PC-3 (cell line): ENCODE measurements around the gene FAM209B. TPM values are rescaled to one million over a fixed set of nuclear protein-coding genes. Genes with fewer than 3 reads are reported as not detected.

ENCODE experiments used
- ATAC-seq: fragments of 200-7000 bp; cut with Tn5 transposase; 2 replicates; pipeline ENCODE4 v1.9.1; 2020; ENCODE audit warnings: mild to moderate bottlenecking, moderate library complexity
- BruUV-seq: library from RNA; stranded (reverse); fragments of 400-500 nt; replicated peaks from 2 replicates; lab custom pipeline; 2021; lab: Mats Ljungman, UMichigan
- CTCF ChIA-PET: fragments of 300-600 bp; sonication (Branson Sonifier 250); formaldehyde crosslinking; loops from one replicate; lab custom pipeline; 2022; ENCODE audit warnings: antibody characterized with exemption; lab: Charles Lee
- POLR2A ChIA-PET: fragments of 300-600 bp; sonication (Branson Sonifier 250); formaldehyde crosslinking; loops from one replicate; lab custom pipeline; 2022; ENCODE audit warnings: antibody characterized with exemption; ENCODE audit not compliant: unreplicated experiment; lab: Charles Lee
- DNase-seq: peaks from one replicate; pipeline ENCODE4 v3.0.0-alpha.2; 2015
- H2AFZ ChIP-seq: fragments of 300-600 bp; sonication (generic); 2 replicates; pipeline ENCODE4 v1.6.0; 2016; ENCODE audit warnings: antibody characterized with exemption, low read length
- H3F3A ChIP-seq: fragments of 300-600 bp; sonication (generic); one replicate; pipeline ENCODE4 v1.6.0; 2017; ENCODE audit warnings: antibody characterized with exemption, low read length, control low read depth, mild to moderate bottlenecking; ENCODE audit not compliant: unreplicated experiment
- H3K27ac ChIP-seq: fragments of 300-600 bp; sonication (generic); 2 replicates; pipeline ENCODE4 v1.5.1; 2016; ENCODE audit warnings: mild to moderate bottlenecking, low read length
- H3K27me3 ChIP-seq: fragments of 300-600 bp; sonication (generic); 2 replicates; pipeline ENCODE4 v1.6.1; 2016; ENCODE audit warnings: low read length, mixed read lengths
- H3K36me3 ChIP-seq: fragments of 300-600 bp; sonication (generic); 2 replicates; pipeline ENCODE4 v1.6.1; 2016; ENCODE audit warnings: low read depth, mixed run types, low read length, mixed read lengths
- H3K4me1 ChIP-seq: fragments of 300-600 bp; sonication (generic); 2 replicates; pipeline ENCODE4 v1.5.1; 2016; ENCODE audit warnings: low read length; ENCODE audit not compliant: insufficient read depth
- H3K4me2 ChIP-seq: fragments of 300-600 bp; sonication (generic); 2 replicates; pipeline ENCODE4 v1.6.0; 2016; ENCODE audit warnings: low read length
- H3K4me3 ChIP-seq: fragments of 300-600 bp; sonication (generic); 2 replicates; pipeline ENCODE4 v1.5.1; 2016; ENCODE audit warnings: mild to moderate bottlenecking, low read length, mixed read lengths
- H3K79me2 ChIP-seq: fragments of 300-600 bp; sonication (generic); 2 replicates; pipeline ENCODE4 v1.6.1; 2017; ENCODE audit warnings: low read length, mixed read lengths
- H3K9ac ChIP-seq: fragments of 300-600 bp; sonication (generic); 2 replicates; pipeline ENCODE4 v1.6.0; 2016; ENCODE audit warnings: mild to moderate bottlenecking, low read length
- H3K9me2 ChIP-seq: fragments of 300-600 bp; sonication (generic); replicated peaks from 2 replicates; pipeline ENCODE4 v1.6.1; 2016; ENCODE audit warnings: mixed run types, low read length, mixed read lengths
- H3K9me3 ChIP-seq: fragments of 300-600 bp; sonication (generic); 2 replicates; pipeline ENCODE4 v1.6.1; 2016; ENCODE audit warnings: low read length, mixed read lengths
- H4K20me1 ChIP-seq: fragments of 300-600 bp; sonication (generic); 2 replicates; pipeline ENCODE4 v1.6.1; 2016; ENCODE audit warnings: low read length, mixed read lengths
- EZH2 ChIP-seq: fragments of 300-600 bp; sonication (generic); IDR thresholded peaks from one replicate; pipeline ENCODE4 v1.6.1; 2017; ENCODE audit warnings: antibody characterized with exemption, mild to moderate bottlenecking, low read length; ENCODE audit not compliant: unreplicated experiment
- EZH2phosphoT487 ChIP-seq: fragments of 300-600 bp; sonication (generic); IDR thresholded peaks from 2 replicates; pipeline ENCODE4 v1.6.1; 2018; ENCODE audit warnings: mild to moderate bottlenecking, antibody characterized with exemption, low read length, borderline replicate concordance
- intact Hi-C: fragments of 100-400 bp; cut with micrococcal nuclease; formaldehyde crosslinking; loops from 2 replicates; pipeline ENCODE4 v1.9.0; 2023
- total RNA-seq: library from RNA; depleted of rRNA; stranded (reverse); fragments of >200 nt; gene quantifications from 2 replicates; pipeline ENCODE4 v1.2.3, GENCODE V29; 2014
- TF ChIP-seq, protein P1 (sequence below): fragments of 300-600 bp; sonication (generic); conservative IDR thresholded peaks from 2 replicates; pipeline ENCODE4 v1.5.1; 2017; ENCODE audit warnings: antibody characterized with exemption, low read depth, mild to moderate bottlenecking, low read length

The FAM209B gene
- total RNA-seq, 1 experiment from 2014 or later: 0.58 TPM

DNA sequence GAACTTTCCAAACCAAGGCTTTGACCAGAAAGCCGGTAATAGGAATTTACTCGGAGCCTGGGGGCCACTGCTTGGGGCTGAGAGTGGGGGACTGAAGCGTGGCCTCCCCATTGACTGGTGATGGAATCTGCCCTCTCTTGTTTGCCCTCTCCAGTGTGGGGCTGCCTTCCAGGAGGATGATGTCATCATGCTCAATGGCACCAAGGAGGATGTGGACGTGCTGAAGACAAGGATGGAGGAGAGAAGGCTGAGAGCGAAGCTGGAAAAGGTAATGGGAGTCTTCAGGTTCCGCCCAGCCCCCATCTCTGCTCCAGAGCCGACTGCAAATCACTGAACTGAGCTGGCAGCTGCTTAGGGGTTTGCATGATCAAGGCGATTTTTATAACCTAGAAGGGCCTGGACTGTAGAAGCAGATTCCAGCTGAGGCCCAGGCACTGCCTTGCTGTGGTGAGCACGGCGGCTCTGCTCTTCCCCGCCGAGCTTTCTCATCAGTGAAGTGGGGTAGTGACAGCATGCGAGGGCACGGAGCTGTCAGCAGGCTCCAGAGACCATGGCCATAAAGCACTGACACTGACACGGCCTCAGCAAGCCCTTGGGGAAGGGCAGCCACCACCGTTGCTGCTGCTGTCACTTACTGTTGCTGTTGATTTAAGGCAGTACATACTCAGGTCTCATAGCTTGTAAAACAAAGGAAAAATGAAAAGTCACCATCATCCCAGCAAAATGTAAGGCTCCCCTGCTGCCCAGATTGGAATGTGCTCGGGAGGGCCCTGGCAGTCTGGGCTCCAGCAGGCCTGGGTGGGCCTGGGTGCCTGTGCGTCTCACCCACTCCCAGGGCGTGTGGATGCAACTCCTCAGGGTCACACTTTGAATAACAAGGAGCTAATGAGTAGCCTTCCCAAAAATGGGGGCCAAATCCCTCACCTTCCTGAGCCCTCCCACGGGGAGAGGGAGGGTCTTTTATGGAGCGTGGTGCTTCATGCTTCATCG is 19.6 kb upstream of the FAM209B start:
- no peaks in the 10 kb centered on the region for H3K9me3 ChIP-seq
- BruUV-seq: no TSS peak
- no peaks in the 10 kb centered on the region for H3K9me2 ChIP-seq
- intact Hi-C loops: no loop called here
- no peak overlapping the region for H3K9ac ChIP-seq
- H3K4me3 ChIP-seq: no peak overlapping the region
- no peak overlapping the region for H3K4me2 ChIP-seq
- no peak overlapping the region for H2AFZ ChIP-seq
- no peaks in the 10 kb centered on the region for H4K20me1 ChIP-seq
- ChIA-PET POLR2A (no interaction called here), CTCF (no interaction called here)
- H3K36me3 ChIP-seq: peaks cover 37% of the 10 kb centered on the region
- H3F3A ChIP-seq: no peaks in the 10 kb centered on the region
- H3K4me1 ChIP-seq: no peaks in the 10 kb centered on the region
- ATAC-seq: no peak
- H3K79me2 ChIP-seq: no peaks in the 10 kb centered on the region
- DNase-seq: no peak
- no peak overlapping the region for H3K27ac ChIP-seq
- no peaks in the 10 kb centered on the region for H3K27me3 ChIP-seq
- TF ChIP-seq EZH2 (no peak), EZH2phosphoT487 (no peak)
- TF ChIP-seq, protein P1, sequence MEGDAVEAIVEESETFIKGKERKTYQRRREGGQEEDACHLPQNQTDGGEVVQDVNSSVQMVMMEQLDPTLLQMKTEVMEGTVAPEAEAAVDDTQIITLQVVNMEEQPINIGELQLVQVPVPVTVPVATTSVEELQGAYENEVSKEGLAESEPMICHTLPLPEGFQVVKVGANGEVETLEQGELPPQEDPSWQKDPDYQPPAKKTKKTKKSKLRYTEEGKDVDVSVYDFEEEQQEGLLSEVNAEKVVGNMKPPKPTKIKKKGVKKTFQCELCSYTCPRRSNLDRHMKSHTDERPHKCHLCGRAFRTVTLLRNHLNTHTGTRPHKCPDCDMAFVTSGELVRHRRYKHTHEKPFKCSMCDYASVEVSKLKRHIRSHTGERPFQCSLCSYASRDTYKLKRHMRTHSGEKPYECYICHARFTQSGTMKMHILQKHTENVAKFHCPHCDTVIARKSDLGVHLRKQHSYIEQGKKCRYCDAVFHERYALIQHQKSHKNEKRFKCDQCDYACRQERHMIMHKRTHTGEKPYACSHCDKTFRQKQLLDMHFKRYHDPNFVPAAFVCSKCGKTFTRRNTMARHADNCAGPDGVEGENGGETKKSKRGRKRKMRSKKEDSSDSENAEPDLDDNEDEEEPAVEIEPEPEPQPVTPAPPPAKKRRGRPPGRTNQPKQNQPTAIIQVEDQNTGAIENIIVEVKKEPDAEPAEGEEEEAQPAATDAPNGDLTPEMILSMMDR: no peak

DNA sequence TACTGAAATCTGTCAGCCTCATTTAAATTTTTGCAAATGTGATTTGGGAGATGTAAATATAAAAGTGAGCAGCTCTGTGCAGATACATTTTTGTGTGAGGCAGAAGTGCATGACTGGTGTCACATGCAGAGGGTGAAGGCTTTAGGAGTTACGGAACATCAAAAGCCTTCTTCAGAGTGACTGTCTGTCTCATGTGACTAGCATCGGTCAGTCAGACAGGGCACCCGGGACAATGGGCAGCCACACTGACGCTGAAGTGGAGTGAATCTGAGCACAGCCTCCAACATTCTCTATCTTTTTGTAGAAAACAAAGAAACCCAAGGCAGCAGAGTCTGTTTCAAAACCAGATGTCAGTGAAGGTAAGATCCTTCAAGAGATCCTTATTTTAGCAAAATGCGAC is 16.4 kb upstream of the FAM209B start:
- Histone ChIP-seq H3K27me3 (no peaks in the 10 kb centered on the region), H3K79me2 (no peaks in the 10 kb centered on the region), H3K4me1 (no peaks in the 10 kb centered on the region), H3K9me2 (no peaks in the 10 kb centered on the region), H3K36me3 (peaks cover 67% of the 10 kb centered on the region), H3K4me2 (no peak overlapping the region), H3K4me3 (no peak overlapping the region), H3K27ac (no peak overlapping the region), H2AFZ (no peak overlapping the region), H3K9ac (no peak overlapping the region), H3F3A (no peaks in the 10 kb centered on the region), H3K9me3 (peaks cover 13% of the 10 kb centered on the region), H4K20me1 (no peaks in the 10 kb centered on the region)
- no TSS peak for BruUV-seq
- TF ChIP-seq, protein P1: no peak
- TF ChIP-seq EZH2 (no peak), EZH2phosphoT487 (no peak)
- no peak for DNase-seq
- ATAC-seq: no peak
- CTCF ChIA-PET: no interaction called here
- intact Hi-C loops: loop anchor here (1.0 kb wide), 1 partner anchor 116 kb away; no protein-coding TSS in a partner anchor
- POLR2A ChIA-PET: no interaction called here

DNA sequence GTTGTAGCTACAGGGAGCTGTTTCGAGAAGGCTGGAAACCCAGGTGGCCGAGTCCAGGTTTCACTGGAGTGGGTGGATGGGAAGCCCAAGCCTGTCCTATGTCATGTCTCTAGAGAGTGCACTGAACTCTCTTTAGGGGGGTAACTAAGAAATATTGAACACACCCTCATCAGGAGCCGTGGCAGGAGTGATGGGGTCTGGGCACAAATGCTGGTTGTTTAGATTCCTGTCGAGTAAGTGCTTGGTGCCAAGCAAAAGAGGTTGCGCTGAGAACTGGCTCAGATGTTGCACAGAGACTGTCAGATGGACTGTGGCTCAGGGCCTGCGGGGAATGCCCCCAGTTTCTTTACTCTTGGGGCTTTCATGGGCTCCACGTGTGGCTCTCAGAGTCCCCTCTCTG is 15.8 kb upstream of the FAM209B start:
- POLR2A ChIA-PET: no interaction called here
- no peak overlapping the region for H3K9ac ChIP-seq
- H3K27ac ChIP-seq: no peak overlapping the region
- CTCF ChIA-PET: no interaction called here
- no peaks in the 10 kb centered on the region for H3K4me1 ChIP-seq
- intact Hi-C loops: no loop called here
- no peaks in the 10 kb centered on the region for H3F3A ChIP-seq
- TF ChIP-seq EZH2phosphoT487 (no peak), EZH2 (no peak)
- TF ChIP-seq, protein P1: no peak
- H3K4me3 ChIP-seq: no peak overlapping the region
- peaks cover 68% of the 10 kb centered on the region for H3K36me3 ChIP-seq
- H3K9me2 ChIP-seq: no peaks in the 10 kb centered on the region
- peaks cover 13% of the 10 kb centered on the region for H3K9me3 ChIP-seq
- ATAC-seq (no peak), DNase-seq (no peak)
- H3K27me3 ChIP-seq: no peaks in the 10 kb centered on the region
- H3K79me2 ChIP-seq: no peaks in the 10 kb centered on the region
- BruUV-seq: no TSS peak
- no peaks in the 10 kb centered on the region for H4K20me1 ChIP-seq
- H3K4me2 ChIP-seq: no peak overlapping the region
- no peak overlapping the region for H2AFZ ChIP-seq
